Hepatocyte (in vitro differentiated cells): Measurements from ENCODE around the gene KIAA1671.

Experiments used
- CTCF ChIP-seq: fragments of 200-600 bp; sonication (generic); IDR thresholded peaks from 2 replicates; pipeline ENCODE4 v1.5.1; 2016; ENCODE audit warnings: antibody characterized with exemption, mild to moderate bottlenecking; ENCODE audit not compliant: poor library complexity
- EZH2 ChIP-seq: fragments of 200-600 bp; sonication (generic); IDR thresholded peaks from 2 replicates; pipeline ENCODE4 v1.6.1; 2016; ENCODE audit warnings: antibody characterized with exemption, mild to moderate bottlenecking, borderline replicate concordance
- EZH2phosphoT487 ChIP-seq: fragments of 200-600 bp; sonication (generic); IDR thresholded peaks from one replicate; pipeline ENCODE4 v1.6.1; 2018; ENCODE audit warnings: antibody characterized with exemption, mild to moderate bottlenecking, low read depth, moderate library complexity; ENCODE audit not compliant: unreplicated experiment, severe bottlenecking

- no peak for TF ChIP-seq CTCF
- TF ChIP-seq EZH2: no peak
- TF ChIP-seq EZH2phosphoT487: no peak
Observed at GRCh38 chr22:25068707-25069106, 116.2 kb downstream of the KIAA1671 start.
